Measurements from ENCODE around the gene TTLL11. TPM values are rescaled to one million over a fixed set of nuclear protein-coding genes. Genes with fewer than 3 reads are reported as not detected.
A peak's percentile ranks its signal among the peaks of the same experiment; 100 is the strongest.

Gene TTLL11
- total and polyA plus RNA-seq, 2 experiments from 2014 or later, result 0.57 to 1.4 TPM

DNA sequence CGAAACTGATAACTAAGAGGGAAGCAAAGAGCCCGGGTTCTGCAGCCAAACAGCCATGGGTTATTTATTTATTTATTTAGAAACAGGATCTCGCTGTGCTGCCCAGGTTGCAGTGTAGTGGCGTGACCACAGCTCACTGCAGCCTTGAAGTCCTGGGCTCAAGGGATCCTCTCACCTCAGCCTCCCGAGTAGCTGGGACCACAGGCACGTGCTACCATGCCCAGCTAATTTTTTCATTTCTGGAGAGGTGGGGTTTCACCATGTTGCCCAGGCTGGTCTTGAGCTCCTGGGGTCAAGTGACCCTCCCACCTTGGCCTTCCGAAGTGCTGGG is 42.4 kb upstream of the TTLL11 start:
- H3K27ac ChIP-seq (ENCODE audit: low read depth), result no peak overlapping the region
- no peak overlapping the region for H2AFZ ChIP-seq
- Mint-ChIP-seq H3K4me1 (peaks cover 38% of the 10 kb centered on the region), H3K9me3 (no peaks in the 10 kb centered on the region), H3K4me3 (no peak overlapping the region), H3K27me3 (ENCODE audit: insufficient read depth, low read depth, poor library complexity) (peaks cover 18% of the 10 kb centered on the region), H3K36me3 (ENCODE audit: low read depth) (no peaks in the 10 kb centered on the region), H3K27ac (no peak overlapping the region)
- H3K4me3 ChIP-seq, result no peak overlapping the region
- ATAC-seq (no peak), DNase-seq (ENCODE audit: low spot score) (no peak)
- TF ChIP-seq EZH2phosphoT487 (IDR thresholded peaks at IDR 0.05; ENCODE audit: unreplicated experiment) (no peak), STAT1 (IDR thresholded peaks at IDR 0.05; ENCODE audit: unreplicated experiment) (no peak), JUNB (IDR thresholded peaks at IDR 0.05; ENCODE audit: unreplicated experiment) (no peak), CREB1 (CRISPR knock-in tag; IDR thresholded peaks at IDR 0.05; ENCODE audit: low read depth) (no peak)
- TF ChIP-seq, protein P1, sequence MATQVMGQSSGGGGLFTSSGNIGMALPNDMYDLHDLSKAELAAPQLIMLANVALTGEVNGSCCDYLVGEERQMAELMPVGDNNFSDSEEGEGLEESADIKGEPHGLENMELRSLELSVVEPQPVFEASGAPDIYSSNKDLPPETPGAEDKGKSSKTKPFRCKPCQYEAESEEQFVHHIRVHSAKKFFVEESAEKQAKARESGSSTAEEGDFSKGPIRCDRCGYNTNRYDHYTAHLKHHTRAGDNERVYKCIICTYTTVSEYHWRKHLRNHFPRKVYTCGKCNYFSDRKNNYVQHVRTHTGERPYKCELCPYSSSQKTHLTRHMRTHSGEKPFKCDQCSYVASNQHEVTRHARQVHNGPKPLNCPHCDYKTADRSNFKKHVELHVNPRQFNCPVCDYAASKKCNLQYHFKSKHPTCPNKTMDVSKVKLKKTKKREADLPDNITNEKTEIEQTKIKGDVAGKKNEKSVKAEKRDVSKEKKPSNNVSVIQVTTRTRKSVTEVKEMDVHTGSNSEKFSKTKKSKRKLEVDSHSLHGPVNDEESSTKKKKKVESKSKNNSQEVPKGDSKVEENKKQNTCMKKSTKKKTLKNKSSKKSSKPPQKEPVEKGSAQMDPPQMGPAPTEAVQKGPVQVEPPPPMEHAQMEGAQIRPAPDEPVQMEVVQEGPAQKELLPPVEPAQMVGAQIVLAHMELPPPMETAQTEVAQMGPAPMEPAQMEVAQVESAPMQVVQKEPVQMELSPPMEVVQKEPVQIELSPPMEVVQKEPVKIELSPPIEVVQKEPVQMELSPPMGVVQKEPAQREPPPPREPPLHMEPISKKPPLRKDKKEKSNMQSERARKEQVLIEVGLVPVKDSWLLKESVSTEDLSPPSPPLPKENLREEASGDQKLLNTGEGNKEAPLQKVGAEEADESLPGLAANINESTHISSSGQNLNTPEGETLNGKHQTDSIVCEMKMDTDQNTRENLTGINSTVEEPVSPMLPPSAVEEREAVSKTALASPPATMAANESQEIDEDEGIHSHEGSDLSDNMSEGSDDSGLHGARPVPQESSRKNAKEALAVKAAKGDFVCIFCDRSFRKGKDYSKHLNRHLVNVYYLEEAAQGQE (IDR thresholded peaks at IDR 0.05; ENCODE audit: unreplicated experiment), result no peak
- H3K27me3 ChIP-seq (ENCODE audit: insufficient read depth), result peaks cover 11% of the 10 kb centered on the region; the same call in 1 of the 2 replicates
- H3K9me2 ChIP-seq (ENCODE audit: insufficient read depth), result 0 out of 2 replicates have a peak, but pooled peaks cover 3% of the 10 kb centered on the region
- H3K79me2 ChIP-seq (replicated peaks; ENCODE audit: insufficient read depth), result no peaks in the 10 kb centered on the region
- H4K20me1 ChIP-seq (replicated peaks; ENCODE audit: insufficient read depth), result no peaks in the 10 kb centered on the region
- H3K4me2 ChIP-seq, result peak overlapping the region; percentile 71; the same call in 1 of the 2 replicates
- peaks cover 44% of the 10 kb centered on the region for H3K4me1 ChIP-seq (ENCODE audit: insufficient read depth)
- H3K36me3 ChIP-seq (ENCODE audit: insufficient read depth), result no peaks in the 10 kb centered on the region
- H3F3A ChIP-seq (replicated peaks; ENCODE audit: low read depth), result no peaks in the 10 kb centered on the region

DNA sequence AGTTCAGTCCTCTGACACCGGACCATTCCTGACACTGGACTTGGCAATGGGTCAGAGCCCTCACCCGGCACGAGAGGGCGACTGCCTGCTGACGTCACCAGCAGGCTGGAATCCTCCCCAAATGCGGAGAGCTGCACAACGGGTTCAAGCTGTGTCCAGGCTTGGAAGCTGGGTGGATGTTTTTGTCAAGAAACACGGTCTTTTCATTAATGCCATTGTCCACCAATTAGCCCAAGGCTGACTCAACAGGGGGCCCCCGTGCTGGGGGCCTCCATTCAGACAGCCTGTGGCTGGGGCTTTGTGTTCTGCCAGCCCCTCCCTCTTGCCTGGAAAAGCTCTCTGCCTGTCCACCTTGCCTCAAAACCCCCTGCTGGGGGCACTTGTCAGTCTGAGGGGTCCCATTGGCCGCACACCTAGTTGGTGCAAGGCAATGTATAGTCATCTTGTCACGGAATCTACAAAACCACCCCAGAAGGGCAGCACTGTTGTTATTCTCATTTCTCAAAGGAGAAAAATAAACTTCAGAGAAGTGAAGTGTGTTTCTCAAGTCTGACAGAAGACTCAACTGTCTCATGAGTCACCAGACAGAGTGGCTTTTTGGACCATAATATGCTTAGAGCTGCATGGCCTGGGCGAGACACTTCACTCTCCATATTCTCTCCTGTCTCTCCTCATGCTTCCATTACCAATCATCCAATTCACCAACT is 41.9 kb upstream of the TTLL11 start:
- H4K20me1 ChIP-seq (replicated peaks; ENCODE audit: insufficient read depth), result no peaks in the 10 kb centered on the region
- H3K36me3 ChIP-seq (ENCODE audit: insufficient read depth), result no peaks in the 10 kb centered on the region
- no peak overlapping the region for H3K27ac Mint-ChIP-seq
- H3K4me1 ChIP-seq (ENCODE audit: insufficient read depth), result peaks cover 44% of the 10 kb centered on the region
- H3K4me2 ChIP-seq, result peak overlapping the region; percentile 71
- H3F3A ChIP-seq (replicated peaks; ENCODE audit: low read depth), result no peaks in the 10 kb centered on the region
- H3K79me2 ChIP-seq (replicated peaks; ENCODE audit: insufficient read depth), result no peaks in the 10 kb centered on the region
- H3K4me3 Mint-ChIP-seq, result no peak overlapping the region
- ATAC-seq (peak; percentile 50), DNase-seq (ENCODE audit: low spot score) (peak; percentile 41)
- H2AFZ ChIP-seq, result peak overlapping the region; percentile 63
- 0 out of 2 replicates have a peak, but pooled peaks cover 3% of the 10 kb centered on the region for H3K9me2 ChIP-seq (ENCODE audit: insufficient read depth)
- peaks cover 20% of the 10 kb centered on the region for H3K27me3 Mint-ChIP-seq (ENCODE audit: insufficient read depth, low read depth, poor library complexity)
- peak overlapping the region; percentile 33; the same call in 1 of the 2 replicates for H3K4me3 ChIP-seq
- peaks cover 11% of the 10 kb centered on the region; the same call in 1 of the 2 replicates for H3K27me3 ChIP-seq (ENCODE audit: insufficient read depth)
- H3K4me1 Mint-ChIP-seq, result peaks cover 38% of the 10 kb centered on the region
- H3K27ac ChIP-seq (ENCODE audit: low read depth), result no peak overlapping the region
- no peaks in the 10 kb centered on the region for H3K36me3 Mint-ChIP-seq (ENCODE audit: low read depth)
- no peaks in the 10 kb centered on the region for H3K9me3 Mint-ChIP-seq
- TF ChIP-seq POLR2AphosphoS5 (IDR thresholded peaks at IDR 0.05; ENCODE audit: low read depth) (no peak), ZNF331 (CRISPR knock-in tag; IDR thresholded peaks at IDR 0.05; ENCODE audit: low read depth) (no peak), CREB1 (CRISPR knock-in tag; IDR thresholded peaks at IDR 0.05; ENCODE audit: low read depth) (peak; percentile 90), EZH2phosphoT487 (IDR thresholded peaks at IDR 0.05; ENCODE audit: unreplicated experiment) (no peak), STAT1 (IDR thresholded peaks at IDR 0.05; ENCODE audit: unreplicated experiment) (no peak), JUNB (IDR thresholded peaks at IDR 0.05; ENCODE audit: unreplicated experiment) (no peak), ZNF114 (CRISPR knock-in tag; IDR thresholded peaks at IDR 0.05) (no peak; the same call in 1 of the 2 replicates)
- TF ChIP-seq, protein P2, sequence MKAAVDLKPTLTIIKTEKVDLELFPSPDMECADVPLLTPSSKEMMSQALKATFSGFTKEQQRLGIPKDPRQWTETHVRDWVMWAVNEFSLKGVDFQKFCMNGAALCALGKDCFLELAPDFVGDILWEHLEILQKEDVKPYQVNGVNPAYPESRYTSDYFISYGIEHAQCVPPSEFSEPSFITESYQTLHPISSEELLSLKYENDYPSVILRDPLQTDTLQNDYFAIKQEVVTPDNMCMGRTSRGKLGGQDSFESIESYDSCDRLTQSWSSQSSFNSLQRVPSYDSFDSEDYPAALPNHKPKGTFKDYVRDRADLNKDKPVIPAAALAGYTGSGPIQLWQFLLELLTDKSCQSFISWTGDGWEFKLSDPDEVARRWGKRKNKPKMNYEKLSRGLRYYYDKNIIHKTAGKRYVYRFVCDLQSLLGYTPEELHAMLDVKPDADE (IDR thresholded peaks at IDR 0.05), result no peak
- TF ChIP-seq, protein P3, sequence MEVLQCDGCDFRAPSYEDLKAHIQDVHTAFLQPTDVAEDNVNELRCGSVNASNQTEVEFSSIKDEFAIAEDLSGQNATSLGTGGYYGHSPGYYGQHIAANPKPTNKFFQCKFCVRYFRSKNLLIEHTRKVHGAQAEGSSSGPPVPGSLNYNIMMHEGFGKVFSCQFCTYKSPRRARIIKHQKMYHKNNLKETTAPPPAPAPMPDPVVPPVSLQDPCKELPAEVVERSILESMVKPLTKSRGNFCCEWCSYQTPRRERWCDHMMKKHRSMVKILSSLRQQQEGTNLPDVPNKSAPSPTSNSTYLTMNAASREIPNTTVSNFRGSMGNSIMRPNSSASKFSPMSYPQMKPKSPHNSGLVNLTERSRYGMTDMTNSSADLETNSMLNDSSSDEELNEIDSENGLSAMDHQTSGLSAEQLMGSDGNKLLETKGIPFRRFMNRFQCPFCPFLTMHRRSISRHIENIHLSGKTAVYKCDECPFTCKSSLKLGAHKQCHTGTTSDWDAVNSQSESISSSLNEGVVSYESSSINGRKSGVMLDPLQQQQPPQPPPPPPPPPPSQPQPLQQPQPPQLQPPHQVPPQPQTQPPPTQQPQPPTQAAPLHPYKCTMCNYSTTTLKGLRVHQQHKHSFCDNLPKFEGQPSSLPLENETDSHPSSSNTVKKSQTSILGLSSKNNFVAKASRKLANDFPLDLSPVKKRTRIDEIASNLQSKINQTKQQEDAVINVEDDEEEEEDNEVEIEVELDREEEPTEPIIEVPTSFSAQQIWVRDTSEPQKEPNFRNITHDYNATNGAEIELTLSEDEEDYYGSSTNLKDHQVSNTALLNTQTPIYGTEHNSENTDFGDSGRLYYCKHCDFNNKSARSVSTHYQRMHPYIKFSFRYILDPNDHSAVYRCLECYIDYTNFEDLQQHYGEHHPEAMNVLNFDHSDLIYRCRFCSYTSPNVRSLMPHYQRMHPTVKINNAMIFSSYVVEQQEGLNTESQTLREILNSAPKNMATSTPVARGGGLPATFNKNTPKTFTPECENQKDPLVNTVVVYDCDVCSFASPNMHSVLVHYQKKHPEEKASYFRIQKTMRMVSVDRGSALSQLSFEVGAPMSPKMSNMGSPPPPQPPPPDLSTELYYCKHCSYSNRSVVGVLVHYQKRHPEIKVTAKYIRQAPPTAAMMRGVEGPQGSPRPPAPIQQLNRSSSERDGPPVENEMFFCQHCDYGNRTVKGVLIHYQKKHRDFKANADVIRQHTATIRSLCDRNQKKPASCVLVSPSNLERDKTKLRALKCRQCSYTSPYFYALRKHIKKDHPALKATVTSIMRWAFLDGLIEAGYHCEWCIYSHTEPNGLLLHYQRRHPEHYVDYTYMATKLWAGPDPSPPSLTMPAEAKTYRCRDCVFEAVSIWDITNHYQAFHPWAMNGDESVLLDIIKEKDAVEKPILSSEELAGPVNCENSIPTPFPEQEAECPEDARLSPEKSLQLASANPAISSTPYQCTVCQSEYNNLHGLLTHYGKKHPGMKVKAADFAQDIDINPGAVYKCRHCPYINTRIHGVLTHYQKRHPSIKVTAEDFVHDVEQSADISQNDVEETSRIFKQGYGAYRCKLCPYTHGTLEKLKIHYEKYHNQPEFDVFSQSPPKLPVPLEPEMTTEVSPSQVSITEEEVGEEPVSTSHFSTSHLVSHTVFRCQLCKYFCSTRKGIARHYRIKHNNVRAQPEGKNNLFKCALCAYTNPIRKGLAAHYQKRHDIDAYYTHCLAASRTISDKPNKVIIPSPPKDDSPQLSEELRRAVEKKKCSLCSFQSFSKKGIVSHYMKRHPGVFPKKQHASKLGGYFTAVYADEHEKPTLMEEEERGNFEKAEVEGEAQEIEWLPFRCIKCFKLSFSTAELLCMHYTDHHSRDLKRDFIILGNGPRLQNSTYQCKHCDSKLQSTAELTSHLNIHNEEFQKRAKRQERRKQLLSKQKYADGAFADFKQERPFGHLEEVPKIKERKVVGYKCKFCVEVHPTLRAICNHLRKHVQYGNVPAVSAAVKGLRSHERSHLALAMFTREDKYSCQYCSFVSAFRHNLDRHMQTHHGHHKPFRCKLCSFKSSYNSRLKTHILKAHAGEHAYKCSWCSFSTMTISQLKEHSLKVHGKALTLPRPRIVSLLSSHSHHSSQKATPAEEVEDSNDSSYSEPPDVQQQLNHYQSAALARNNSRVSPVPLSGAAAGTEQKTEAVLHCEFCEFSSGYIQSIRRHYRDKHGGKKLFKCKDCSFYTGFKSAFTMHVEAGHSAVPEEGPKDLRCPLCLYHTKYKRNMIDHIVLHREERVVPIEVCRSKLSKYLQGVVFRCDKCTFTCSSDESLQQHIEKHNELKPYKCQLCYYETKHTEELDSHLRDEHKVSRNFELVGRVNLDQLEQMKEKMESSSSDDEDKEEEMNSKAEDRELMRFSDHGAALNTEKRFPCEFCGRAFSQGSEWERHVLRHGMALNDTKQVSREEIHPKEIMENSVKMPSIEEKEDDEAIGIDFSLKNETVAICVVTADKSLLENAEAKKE (CRISPR knock-in tag; IDR thresholded peaks at IDR 0.05), result no peak
